Adrenal gland (tissue), 12 donors: Measurements from ENCODE around the gene DIPK1C. TPM values are rescaled to one million over a fixed set of nuclear protein-coding genes. Genes with fewer than 3 reads are reported as not detected.

Source experiments
- DNase-seq, 7 donors: peaks; one replicate each; pipeline ENCODE4 v3.0.0-alpha.2; 2019 to 2020
- H3K27ac ChIP-seq, 5 donors: fragments of 200-600 bp; sonication (generic) in 4 of 5; 1 replicate in 3 of 5; 2 replicates in 2 of 5; pipeline versions ENCODE4 v1.5.1 to v1.8.0; 2016 to 2020; ENCODE audit warnings: mild to moderate bottlenecking in 1 of 5
- H3K27me3 ChIP-seq: fragments of 200-600 bp; 2 replicates; pipeline ENCODE4 v1.8.0; 2021
- H3K36me3 ChIP-seq, 2 donors: fragments of 200-600 bp; replicated peaks in 1 of 2; 1 replicate in 1 of 2; 2 replicates in 1 of 2; pipeline versions ENCODE4 v1.5.1 to v1.8.0; 2018 to 2022
- H3K4me1 ChIP-seq, 2 donors: fragments of 200-600 bp; replicated peaks in 1 of 2; 1 replicate in 1 of 2; 2 replicates in 1 of 2; pipeline versions ENCODE4 v1.5.1 to v1.8.0; 2018 to 2021
- H3K4me3 ChIP-seq, 4 donors: fragments of 200-600 bp; sonication (generic) in 3 of 4; one replicate each; pipeline ENCODE4 v1.5.1; 2016 to 2018
- H3K9me3 ChIP-seq, 3 donors: fragments of 200-600 bp; sonication (generic) in 1 of 3; replicated peaks in 1 of 3; 1 replicate in 2 of 3; 2 replicates in 1 of 3; pipeline versions ENCODE4 v1.5.1 to v1.8.0; 2016 to 2021
- CTCF ChIP-seq, 6 experiments: fragments of 450-650 bp in 4 of 6; fragments of 200-600 bp in 2 of 6; sonication (generic) in 1 of 6; IDR thresholded peaks; 1 replicate in 5 of 6; 2 replicates in 1 of 6; pipeline versions ENCODE4 v1.5.1 to v1.8.0; 2016 to 2021; ENCODE audit warnings: antibody characterized with exemption in 6 of 6, mild to moderate bottlenecking in 2 of 6, moderate library complexity in 1 of 6
- POLR2A ChIP-seq, 2 donors: fragments of 450-650 bp; IDR thresholded peaks; one replicate each; pipeline ENCODE4 v1.6.1; 2017; ENCODE audit warnings: antibody characterized with exemption in 2 of 2, mild to moderate bottlenecking in 2 of 2, moderate library complexity in 1 of 2
- WGBS, 4 donors: extraction: QIAGEN DNeasy Blood & Tissue Kit in 2 of 4; methylation state at CpG; one replicate each; pipeline versions ENCODE4 v1.1.5 to v1.1.7; 2013 to 2017; 5-methylcytosine and 5-hydroxymethylcytosine counted together
- intact Hi-C, 2 donors: fragments of 100-400 bp; cut with DNase I; formaldehyde crosslinking; loops; one replicate each; pipeline versions ENCODE4 v1.14.1 to v1.15.0; 2022 to 2023
- polyA plus RNA-seq, 3 donors: library from polyadenylated mRNA; stranded (reverse); fragments of 200-250 nt in 2 of 3; fragments of 350-450 nt in 1 of 3; fragmentation: Illumina TruSeq in 1 of 3; extraction: RNeasy Lipid Tissue Mini Kit (QIAGEN cat#74804) in 1 of 3; gene quantifications; one replicate each; pipeline ENCODE4 v1.2.3, GENCODE V29; 2013 to 2014
- total RNA-seq, 9 donors: library from RNA; depleted of rRNA in 4 of 9; stranded (reverse); fragments of >200 nt in 4 of 9; fragments of 120-200 nt in 1 of 9; fragmentation: NEBNext Ultra II Directional in 1 of 9; extraction: Animal tissue kit (Norgen Biotek cat#: 25700) in 1 of 9; gene quantifications; one replicate each; pipeline versions ENCODE4 v1.1.0 to v1.2.4, GENCODE V29; 2013 to 2023
- donor health status: healthy with polysubstance abuse.
- donor health status: Bipolar disorder and iron deficiency.
- donor health status: DM: yes; HTN: yes; CAD: no.
- donor health status: DM: no; HTN: no; CAD: no.
- donor health status: DM: no; HTN: no; CAD: no.
- donor health status: DM: yes; HTN: yes; CAD: no.

The DIPK1C gene
- total and polyA plus RNA-seq, 12 donors, result 0.17 to 0.37 (median 0.22) TPM; not detected in 9

- Histone ChIP-seq H3K36me3 (no peaks in the 10 kb centered on the region), H3K27ac (no peak overlapping the region), H3K9me3 (no peaks in the 10 kb centered on the region), H3K27me3 (no peaks in the 10 kb centered on the region), H3K4me3 (no peak overlapping the region), H3K4me1 (peaks cover 0 to 14% of the 10 kb centered on the region in 2 donors)
- DNase-seq, result no peak
- TF ChIP-seq CTCF (IDR thresholded peaks at IDR 0.05) (no peak), POLR2A (IDR thresholded peaks at IDR 0.05) (no peak)
- WGBS, 4 donors, result 86 to 97% (median 87%) methylated on average over 3 to 4 of the region's 4 CpGs
- intact Hi-C loops, result no loop called here
These were observed 64.8 kb downstream of the DIPK1C start for GRCh38 chr18:74392323-74392722.

- WGBS, 4 donors, result 76 to 83% (median 79%) methylated on average over 3 of the region's 3 CpGs
- H3K4me3 ChIP-seq, result no peak overlapping the region
- H3K27me3 ChIP-seq, result no peaks in the 10 kb centered on the region
- intact Hi-C loops, result no loop called here
- H3K27ac ChIP-seq, result no peak overlapping the region
- no peaks in the 10 kb centered on the region for H3K36me3 ChIP-seq
- TF ChIP-seq CTCF (IDR thresholded peaks at IDR 0.05) (no peak), POLR2A (IDR thresholded peaks at IDR 0.05) (no peak)
- peaks cover 0 to 2% of the 10 kb centered on the region in 2 donors for H3K4me1 ChIP-seq
- no peak for DNase-seq
- H3K9me3 ChIP-seq, result no peaks in the 10 kb centered on the region
These were observed 66.2 kb downstream of the DIPK1C start for GRCh38 chr18:74390900-74391299.

GRCh38 chr18:74389991-74390390 lies 67.1 kb downstream of the DIPK1C start:
- no peak for TF ChIP-seq POLR2A (IDR thresholded peaks at IDR 0.05)
- no peak for TF ChIP-seq CTCF (IDR thresholded peaks at IDR 0.05)
- Histone ChIP-seq H3K9me3 (no peaks in the 10 kb centered on the region), H3K4me1 (no peaks in the 10 kb centered on the region), H3K36me3 (no peaks in the 10 kb centered on the region), H3K27me3 (no peaks in the 10 kb centered on the region), H3K4me3 (no peak overlapping the region), H3K27ac (no peak overlapping the region)
- WGBS, 4 donors, result 90 to 94% (median 93%) methylated on average over 18 to 20 of the region's 20 CpGs
- DNase-seq, result peak in 1 of 7 donors; percentile 35
- intact Hi-C loops, result no loop called here

- no peaks in the 10 kb centered on the region for H3K36me3 ChIP-seq
- H3K9me3 ChIP-seq, result no peaks in the 10 kb centered on the region
- WGBS, 4 donors, result 35 to 50% (median 42%) methylated on average over 5 to 6 of the region's 6 CpGs
- H3K4me3 ChIP-seq, result no peak overlapping the region
- DNase-seq, result peak in 1 of 7 donors; percentile 45
- H3K27ac ChIP-seq, result peak overlapping the region in 1 of 5 donors; percentile 35
- H3K4me1 ChIP-seq, result no peaks in the 10 kb centered on the region
- no peaks in the 10 kb centered on the region for H3K27me3 ChIP-seq
- TF ChIP-seq CTCF (IDR thresholded peaks at IDR 0.05), result no peak
- TF ChIP-seq POLR2A (IDR thresholded peaks at IDR 0.05), result no peak
- intact Hi-C loops, result no loop called here
These were observed 67.8 kb downstream of the DIPK1C start for GRCh38 chr18:74389171-74389927.
